ENCODE results near the gene MAP2K3.
A peak's percentile ranks its signal among the peaks of the same experiment; 100 is the strongest.

The MAP2K3 gene

GRCh38 chr17:21246698-21247097 lies 37.8 kb upstream of the MAP2K3 start:
- peaks cover 3 to 4% of the 10 kb centered on the region in 2 donors for H3K36me3 ChIP-seq (ENCODE audit: control insufficient read depth in 2 of 2, insufficient read depth in 2 of 2, low read length in 2 of 2)
- H3K9ac ChIP-seq (ENCODE audit: low read length in 2 of 2), result no peak overlapping the region

GRCh38 chr17:21247552-21248258 lies 36.8 kb upstream of the MAP2K3 start:
- no peaks in the 10 kb centered on the region for H3K9me3 ChIP-seq (ENCODE audit: control insufficient read depth in 2 of 2, low read length in 2 of 2)
- H3K4me3 ChIP-seq (ENCODE audit: low read length in 2 of 2), result no peak overlapping the region
- H3K27me3 ChIP-seq (ENCODE audit: control insufficient read depth in 1 of 2, insufficient read depth in 2 of 2, low read length in 2 of 2), result no peaks in the 10 kb centered on the region
- no peak overlapping the region for H3K27ac ChIP-seq (ENCODE audit: low read length)
- H3K9ac ChIP-seq (ENCODE audit: low read length in 2 of 2), result no peak overlapping the region
- peaks cover 27% of the 10 kb centered on the region for H3K4me1 ChIP-seq (ENCODE audit: control insufficient read depth, insufficient read depth, low read length)
- peaks cover under 1 to 2% of the 10 kb centered on the region in 2 donors for H3K36me3 ChIP-seq (ENCODE audit: control insufficient read depth in 2 of 2, insufficient read depth in 2 of 2, low read length in 2 of 2)

More at GRCh38 chr17:21246698-21247097, 37.8 kb upstream of the MAP2K3 start:
- Histone ChIP-seq H3K4me3 (ENCODE audit: low read length in 2 of 2) (no peak overlapping the region), H3K27ac (ENCODE audit: low read length) (no peak overlapping the region), H3K27me3 (ENCODE audit: control insufficient read depth in 1 of 2, insufficient read depth in 2 of 2, low read length in 2 of 2) (no peaks in the 10 kb centered on the region), H3K4me1 (ENCODE audit: control insufficient read depth, insufficient read depth, low read length) (peaks cover 22% of the 10 kb centered on the region), H3K9me3 (ENCODE audit: control insufficient read depth in 2 of 2, low read length in 2 of 2) (no peaks in the 10 kb centered on the region)

- no peak overlapping the region for H3K27ac ChIP-seq (ENCODE audit: low read length)
Measured at GRCh38 chr17:21248500-21248899, 36.0 kb upstream of the MAP2K3 start.

GRCh38 chr17:21249086-21249795 lies 35.3 kb upstream of the MAP2K3 start:
- Histone ChIP-seq H3K9ac (ENCODE audit: low read length in 2 of 2) (no peak overlapping the region), H3K4me1 (ENCODE audit: control insufficient read depth, insufficient read depth, low read length) (peaks cover 35% of the 10 kb centered on the region), H3K27ac (ENCODE audit: low read length) (no peak overlapping the region), H3K36me3 (ENCODE audit: control insufficient read depth in 2 of 2, insufficient read depth in 2 of 2, low read length in 2 of 2) (no peaks in the 10 kb centered on the region), H3K4me3 (ENCODE audit: low read length in 2 of 2) (no peak overlapping the region), H3K9me3 (ENCODE audit: control insufficient read depth in 2 of 2, low read length in 2 of 2) (no peaks in the 10 kb centered on the region), H3K27me3 (ENCODE audit: control insufficient read depth in 1 of 2, insufficient read depth in 2 of 2, low read length in 2 of 2) (no peaks in the 10 kb centered on the region)

More at GRCh38 chr17:21248500-21248899, 36.0 kb upstream of the MAP2K3 start:
- Histone ChIP-seq H3K4me3 (ENCODE audit: low read length in 2 of 2) (no peak overlapping the region), H3K4me1 (ENCODE audit: control insufficient read depth, insufficient read depth, low read length) (peaks cover 28% of the 10 kb centered on the region), H3K36me3 (ENCODE audit: control insufficient read depth in 2 of 2, insufficient read depth in 2 of 2, low read length in 2 of 2) (no peaks in the 10 kb centered on the region), H3K9me3 (ENCODE audit: control insufficient read depth in 2 of 2, low read length in 2 of 2) (no peaks in the 10 kb centered on the region), H3K9ac (ENCODE audit: low read length in 2 of 2) (no peak overlapping the region), H3K27me3 (ENCODE audit: control insufficient read depth in 1 of 2, insufficient read depth in 2 of 2, low read length in 2 of 2) (no peaks in the 10 kb centered on the region)

- Histone ChIP-seq H3K9ac (ENCODE audit: low read length in 2 of 2) (no peak overlapping the region), H3K27ac (ENCODE audit: low read length) (no peak overlapping the region), H3K36me3 (ENCODE audit: control insufficient read depth in 2 of 2, insufficient read depth in 2 of 2, low read length in 2 of 2) (no peaks in the 10 kb centered on the region), H3K4me1 (ENCODE audit: control insufficient read depth, insufficient read depth, low read length) (peaks cover 35% of the 10 kb centered on the region), H3K4me3 (ENCODE audit: low read length in 2 of 2) (no peak overlapping the region), H3K9me3 (ENCODE audit: control insufficient read depth in 2 of 2, low read length in 2 of 2) (no peaks in the 10 kb centered on the region), H3K27me3 (ENCODE audit: control insufficient read depth in 1 of 2, insufficient read depth in 2 of 2, low read length in 2 of 2) (no peaks in the 10 kb centered on the region)
Measured at GRCh38 chr17:21249920-21250703, 34.4 kb upstream of the MAP2K3 start.

- Histone ChIP-seq H3K4me3 (ENCODE audit: low read length in 2 of 2) (no peak overlapping the region), H3K27ac (ENCODE audit: low read length) (no peak overlapping the region)
Measured at GRCh38 chr17:21250854-21251253, 33.7 kb upstream of the MAP2K3 start.

GRCh38 chr17:21251337-21252010 lies 33.0 kb upstream of the MAP2K3 start:
- Histone ChIP-seq H3K27ac (ENCODE audit: low read length) (no peak overlapping the region), H3K27me3 (ENCODE audit: control insufficient read depth in 1 of 2, insufficient read depth in 2 of 2, low read length in 2 of 2) (no peaks in the 10 kb centered on the region), H3K4me3 (ENCODE audit: low read length in 2 of 2) (peak overlapping the region in 1 of 2 donors; percentile 8), H3K9ac (ENCODE audit: low read length in 2 of 2) (peak overlapping the region; percentile 13 to 17), H3K9me3 (ENCODE audit: control insufficient read depth in 2 of 2, low read length in 2 of 2) (no peaks in the 10 kb centered on the region), H3K36me3 (ENCODE audit: control insufficient read depth in 2 of 2, insufficient read depth in 2 of 2, low read length in 2 of 2) (no peaks in the 10 kb centered on the region), H3K4me1 (ENCODE audit: control insufficient read depth, insufficient read depth, low read length) (peaks cover 35% of the 10 kb centered on the region)

More at GRCh38 chr17:21250854-21251253, 33.7 kb upstream of the MAP2K3 start:
- Histone ChIP-seq H3K27me3 (ENCODE audit: control insufficient read depth in 1 of 2, insufficient read depth in 2 of 2, low read length in 2 of 2) (no peaks in the 10 kb centered on the region), H3K9ac (ENCODE audit: low read length in 2 of 2) (no peak overlapping the region), H3K9me3 (ENCODE audit: control insufficient read depth in 2 of 2, low read length in 2 of 2) (no peaks in the 10 kb centered on the region), H3K36me3 (ENCODE audit: control insufficient read depth in 2 of 2, insufficient read depth in 2 of 2, low read length in 2 of 2) (no peaks in the 10 kb centered on the region), H3K4me1 (ENCODE audit: control insufficient read depth, insufficient read depth, low read length) (peaks cover 35% of the 10 kb centered on the region)

GRCh38 chr17:21252289-21252795 lies 32.2 kb upstream of the MAP2K3 start:
- H3K36me3 ChIP-seq (ENCODE audit: control insufficient read depth in 2 of 2, insufficient read depth in 2 of 2, low read length in 2 of 2), result no peaks in the 10 kb centered on the region
- H3K4me3 ChIP-seq (ENCODE audit: low read length in 2 of 2), result peak overlapping the region; percentile 71 to 76
- peak overlapping the region; percentile 74 to 82 for H3K9ac ChIP-seq (ENCODE audit: low read length in 2 of 2)
- H3K27ac ChIP-seq (ENCODE audit: low read length), result no peak overlapping the region
- no peaks in the 10 kb centered on the region for H3K27me3 ChIP-seq (ENCODE audit: control insufficient read depth in 1 of 2, insufficient read depth in 2 of 2, low read length in 2 of 2)
- no peaks in the 10 kb centered on the region for H3K9me3 ChIP-seq (ENCODE audit: control insufficient read depth in 2 of 2, low read length in 2 of 2)
- peaks cover 35% of the 10 kb centered on the region for H3K4me1 ChIP-seq (ENCODE audit: control insufficient read depth, insufficient read depth, low read length)

GRCh38 chr17:21252796-21253645 lies 31.5 kb upstream of the MAP2K3 start, which contains the start of gene NATD1:
TSS of gene NATD1 (minus strand) at chr17:21253410. CDS start at chr17:21253264, 146 bp downstream.
- Histone ChIP-seq H3K4me1 (ENCODE audit: control insufficient read depth, insufficient read depth, low read length) (peaks cover 35% of the 10 kb centered on the region), H3K4me3 (ENCODE audit: low read length in 2 of 2) (peak within 1 kb of the TSS; percentile 76 to 77)

More at GRCh38 chr17:21252796-21253645, 31.5 kb upstream of the MAP2K3 start, which contains the start of gene NATD1:
- Histone ChIP-seq H3K9me3 (ENCODE audit: control insufficient read depth in 2 of 2, low read length in 2 of 2) (no peaks in the 10 kb centered on the region), H3K27ac (ENCODE audit: low read length) (peak within 1 kb of the TSS; percentile 46), H3K36me3 (ENCODE audit: control insufficient read depth in 2 of 2, insufficient read depth in 2 of 2, low read length in 2 of 2) (no peaks in the 10 kb centered on the region), H3K27me3 (ENCODE audit: control insufficient read depth in 1 of 2, insufficient read depth in 2 of 2, low read length in 2 of 2) (no peaks in the 10 kb centered on the region), H3K9ac (ENCODE audit: low read length in 2 of 2) (peak within 1 kb of the TSS; percentile 74 to 82)
